ENCODE data around the gene DGCR2.

GRCh38 chr22:19110646-19111045 lies 11.6 kb downstream of the DGCR2 start:
- TF ChIP-seq CTCF (IDR thresholded peaks at IDR 0.05) = no peak
- TF ChIP-seq POLR2A (IDR thresholded peaks at IDR 0.05) = no peak

Data from esophagus squamous epithelium (tissue), 4 donors.